Gastrocnemius medialis (tissue), 4 donors: ENCODE data around the gene PTGER4.

Experiments
- POLR2A ChIP-seq, 2 donors: fragments of 450-650 bp; IDR thresholded peaks; one replicate each; pipeline ENCODE4 v1.6.1; 2017; ENCODE audit warnings: antibody characterized with exemption in 2 of 2, mild to moderate bottlenecking in 2 of 2, moderate library complexity in 2 of 2
- TF ChIP-seq, protein P1 (sequence below), 5 experiments: fragments of 450-650 bp in 3 of 5; fragments of 200-600 bp in 2 of 5; sonication (generic) in 2 of 5; IDR thresholded peaks in 4 of 5; conservative IDR thresholded peaks in 1 of 5; 1 replicate in 4 of 5; 2 replicates in 1 of 5; pipeline ENCODE4 v1.5.1; 2016 to 2019; ENCODE audit warnings: antibody characterized with exemption in 5 of 5, mild to moderate bottlenecking in 3 of 5, moderate library complexity in 3 of 5

DNA sequence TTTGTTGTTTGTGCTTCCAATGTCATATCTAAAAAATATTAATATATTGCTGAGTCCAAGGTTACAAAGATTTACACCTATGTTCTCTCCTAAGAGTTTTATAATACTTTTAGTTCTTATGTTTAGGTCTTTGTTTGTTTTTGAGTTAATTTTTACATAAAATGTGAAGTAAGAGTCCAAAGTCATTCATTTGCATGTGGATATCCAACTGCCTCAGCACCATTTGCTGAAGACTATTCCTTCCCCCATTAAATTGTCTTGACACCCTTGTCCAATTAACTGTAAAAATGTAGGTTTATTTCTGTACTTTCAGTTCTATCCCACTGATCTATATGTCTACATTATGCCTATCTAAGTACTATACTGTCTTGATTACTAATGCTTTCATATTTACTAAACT is 40.4 kb downstream of the PTGER4 start:
- TF ChIP-seq, protein P1, sequence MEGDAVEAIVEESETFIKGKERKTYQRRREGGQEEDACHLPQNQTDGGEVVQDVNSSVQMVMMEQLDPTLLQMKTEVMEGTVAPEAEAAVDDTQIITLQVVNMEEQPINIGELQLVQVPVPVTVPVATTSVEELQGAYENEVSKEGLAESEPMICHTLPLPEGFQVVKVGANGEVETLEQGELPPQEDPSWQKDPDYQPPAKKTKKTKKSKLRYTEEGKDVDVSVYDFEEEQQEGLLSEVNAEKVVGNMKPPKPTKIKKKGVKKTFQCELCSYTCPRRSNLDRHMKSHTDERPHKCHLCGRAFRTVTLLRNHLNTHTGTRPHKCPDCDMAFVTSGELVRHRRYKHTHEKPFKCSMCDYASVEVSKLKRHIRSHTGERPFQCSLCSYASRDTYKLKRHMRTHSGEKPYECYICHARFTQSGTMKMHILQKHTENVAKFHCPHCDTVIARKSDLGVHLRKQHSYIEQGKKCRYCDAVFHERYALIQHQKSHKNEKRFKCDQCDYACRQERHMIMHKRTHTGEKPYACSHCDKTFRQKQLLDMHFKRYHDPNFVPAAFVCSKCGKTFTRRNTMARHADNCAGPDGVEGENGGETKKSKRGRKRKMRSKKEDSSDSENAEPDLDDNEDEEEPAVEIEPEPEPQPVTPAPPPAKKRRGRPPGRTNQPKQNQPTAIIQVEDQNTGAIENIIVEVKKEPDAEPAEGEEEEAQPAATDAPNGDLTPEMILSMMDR (IDR thresholded peaks at IDR 0.05 in 4 of 5, conservative IDR thresholded peaks at IDR 0.05 in 1 of 5): no peak
- TF ChIP-seq POLR2A (IDR thresholded peaks at IDR 0.05): no peak
